ENCODE data around the gene CUTC. TPM values are rescaled to one million over a fixed set of nuclear protein-coding genes. Genes with fewer than 3 reads are reported as not detected.

CUTC gene
- total RNA-seq, 2 donors from 2014 or later = 17.1 to 17.6 TPM

DNA sequence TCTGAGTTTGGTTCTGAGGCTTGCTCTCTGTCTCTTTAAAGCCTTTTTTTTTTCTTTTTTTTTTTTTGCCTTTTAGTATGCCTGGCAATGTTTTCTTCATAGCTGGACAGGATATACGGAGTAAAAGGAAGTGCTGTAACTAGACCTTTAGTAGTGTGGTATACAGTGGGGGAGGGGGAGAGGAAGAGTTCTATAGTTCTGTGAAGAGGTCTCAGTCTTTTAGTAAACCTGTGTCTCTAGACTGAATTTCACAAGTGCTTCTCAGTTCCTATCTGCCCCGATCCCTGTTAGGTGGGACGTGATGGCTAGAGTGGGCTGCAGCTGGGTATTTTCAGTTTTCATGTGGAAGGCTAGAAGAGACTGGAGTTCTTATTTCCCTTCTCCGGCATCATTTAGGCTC, 47.3 kb downstream of the CUTC start:
- no peak for ATAC-seq
- no peak overlapping the region for H3K27ac Mint-ChIP-seq
- H3K4me3 Mint-ChIP-seq = no peak overlapping the region
- no peaks in the 10 kb centered on the region for H3K4me1 Mint-ChIP-seq
- no peak for DNase-seq
- H3K36me3 Mint-ChIP-seq (ENCODE audit: low read depth) = peaks cover 6% of the 10 kb centered on the region
- no peaks in the 10 kb centered on the region for H3K27me3 Mint-ChIP-seq
- no peaks in the 10 kb centered on the region for H3K9me3 ChIP-seq (ENCODE audit: control insufficient read depth, low read length, poor library complexity, severe bottlenecking)

GRCh38 chr10:99781734-99782429, 49.8 kb downstream of the CUTC start:
- Mint-ChIP-seq H3K4me3 (no peak overlapping the region), H3K27ac (no peak overlapping the region), H3K36me3 (ENCODE audit: low read depth) (peaks cover 6% of the 10 kb centered on the region), H3K4me1 (no peaks in the 10 kb centered on the region), H3K27me3 (no peaks in the 10 kb centered on the region)
- DNase-seq = no peak
- no peak for ATAC-seq
- H3K9me3 ChIP-seq (ENCODE audit: control insufficient read depth, low read length, poor library complexity, severe bottlenecking) = no peaks in the 10 kb centered on the region

DNA sequence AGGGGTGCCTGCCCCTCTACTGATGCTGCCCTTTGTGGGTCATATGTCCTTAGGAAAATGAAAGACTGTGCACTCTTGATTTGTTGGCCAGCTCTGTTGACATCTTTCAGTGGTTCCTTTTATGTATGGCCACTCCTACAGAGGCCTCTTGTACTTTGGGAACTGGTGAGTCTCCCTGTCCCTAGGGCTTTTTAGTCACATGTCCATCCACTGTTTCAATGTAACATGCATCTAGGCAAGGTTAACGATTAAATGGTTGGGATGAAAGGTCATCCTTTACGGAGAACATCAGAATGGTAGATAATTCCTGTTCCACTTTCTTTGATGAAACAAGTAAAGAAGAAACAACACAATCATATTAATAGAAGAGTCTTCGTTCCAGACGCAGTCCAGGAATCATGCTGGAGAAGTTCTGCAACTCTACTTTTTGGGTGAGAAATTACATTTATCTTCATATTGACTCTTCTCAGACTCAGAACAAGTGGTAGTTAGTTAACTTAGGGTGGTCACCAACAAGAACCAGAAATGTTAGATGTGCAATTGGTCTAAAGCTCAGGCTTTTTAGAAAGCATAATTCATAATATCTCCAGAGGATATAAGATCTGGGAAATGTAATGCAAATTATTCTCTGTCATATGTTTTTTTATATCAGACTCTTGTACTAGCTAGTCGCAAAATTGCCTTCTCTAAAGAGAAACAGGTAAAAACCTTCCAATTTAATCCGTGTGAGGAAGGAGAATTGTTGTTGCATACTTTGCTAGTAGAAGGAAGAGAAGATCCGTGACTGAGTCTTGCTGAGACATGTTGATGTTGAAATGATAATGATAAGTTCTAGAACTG, 50.6 kb downstream of the CUTC start, which contains the start of gene ABCC2:
Gene ABCC2, plus strand, starts transcription at position 194 of the 840 bp plus-strand sequence. Its CDS starts 205 bp downstream, at position 399.
- H3K9me3 ChIP-seq (ENCODE audit: control insufficient read depth, low read length, poor library complexity, severe bottlenecking) = no peaks in the 10 kb centered on the region
- no peak for ATAC-seq
- H3K36me3 Mint-ChIP-seq (ENCODE audit: low read depth) = peaks cover 6% of the 10 kb centered on the region
- H3K4me1 Mint-ChIP-seq = no peaks in the 10 kb centered on the region
- H3K4me3 Mint-ChIP-seq = no peak within 1 kb of the TSS
- DNase-seq = no peak
- no peak within 1 kb of the TSS for H3K27ac Mint-ChIP-seq
- H3K27me3 Mint-ChIP-seq = no peaks in the 10 kb centered on the region

GRCh38 chr10:99784016-99784726, 52.1 kb downstream of the CUTC start:
- H3K4me3 Mint-ChIP-seq = no peak overlapping the region
- no peak overlapping the region for H3K27ac Mint-ChIP-seq
- ATAC-seq = no peak
- no peaks in the 10 kb centered on the region for H3K4me1 Mint-ChIP-seq
- no peaks in the 10 kb centered on the region for H3K9me3 ChIP-seq (ENCODE audit: control insufficient read depth, low read length, poor library complexity, severe bottlenecking)
- no peak for DNase-seq
- H3K27me3 Mint-ChIP-seq = no peaks in the 10 kb centered on the region
- H3K36me3 Mint-ChIP-seq (ENCODE audit: low read depth) = peaks cover 6% of the 10 kb centered on the region

GRCh38 chr10:99784727-99785441, 52.9 kb downstream of the CUTC start:
- no peak for ATAC-seq
- Mint-ChIP-seq H3K27me3 (no peaks in the 10 kb centered on the region), H3K4me1 (no peaks in the 10 kb centered on the region), H3K36me3 (ENCODE audit: low read depth) (peaks cover 6% of the 10 kb centered on the region), H3K27ac (no peak overlapping the region), H3K4me3 (no peak overlapping the region)
- DNase-seq = no peak
- no peaks in the 10 kb centered on the region for H3K9me3 ChIP-seq (ENCODE audit: control insufficient read depth, low read length, poor library complexity, severe bottlenecking)

DNA sequence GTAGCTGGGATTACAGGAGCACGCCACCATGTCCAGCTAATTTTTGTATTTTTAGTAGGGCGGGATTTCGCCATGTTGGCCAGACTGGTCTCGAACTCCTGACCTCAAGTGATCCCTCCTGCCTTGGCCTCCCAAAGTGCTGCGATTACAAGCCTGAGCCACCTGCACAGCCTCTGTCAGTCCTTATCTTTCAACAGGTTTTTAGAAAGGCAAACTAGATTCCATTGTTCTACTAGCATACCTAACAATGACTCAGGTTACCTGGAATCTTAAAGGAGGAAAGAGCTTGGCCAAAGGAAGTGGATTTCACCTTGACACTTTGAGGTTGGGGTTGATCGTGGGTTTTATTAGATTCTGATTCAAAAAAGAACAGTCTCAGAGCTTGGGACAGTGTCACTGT, 53.6 kb downstream of the CUTC start:
- no peak for ATAC-seq
- H3K9me3 ChIP-seq (ENCODE audit: control insufficient read depth, low read length, poor library complexity, severe bottlenecking) = no peaks in the 10 kb centered on the region
- no peaks in the 10 kb centered on the region for H3K4me1 Mint-ChIP-seq
- H3K36me3 Mint-ChIP-seq (ENCODE audit: low read depth) = peaks cover 6% of the 10 kb centered on the region
- H3K27ac Mint-ChIP-seq = no peak overlapping the region
- no peak for DNase-seq
- no peaks in the 10 kb centered on the region for H3K27me3 Mint-ChIP-seq
- H3K4me3 Mint-ChIP-seq = no peak overlapping the region

- ATAC-seq (no peak), DNase-seq (no peak)
- no peaks in the 10 kb centered on the region for H3K9me3 ChIP-seq (ENCODE audit: control insufficient read depth, low read length, poor library complexity, severe bottlenecking)
- Mint-ChIP-seq H3K36me3 (ENCODE audit: low read depth) (peaks cover 5% of the 10 kb centered on the region), H3K27ac (no peak overlapping the region), H3K27me3 (no peaks in the 10 kb centered on the region), H3K4me3 (no peak overlapping the region), H3K4me1 (no peaks in the 10 kb centered on the region)
These were observed 55.3 kb downstream of the CUTC start for GRCh38 chr10:99787311-99787710.

- no peaks in the 10 kb centered on the region for H3K4me1 Mint-ChIP-seq
- no peak overlapping the region for H3K4me3 Mint-ChIP-seq
- DNase-seq = no peak
- ATAC-seq = no peak
- H3K27ac Mint-ChIP-seq = no peak overlapping the region
- no peaks in the 10 kb centered on the region for H3K9me3 ChIP-seq (ENCODE audit: control insufficient read depth, low read length, poor library complexity, severe bottlenecking)
- H3K27me3 Mint-ChIP-seq = no peaks in the 10 kb centered on the region
- H3K36me3 Mint-ChIP-seq (ENCODE audit: low read depth) = peaks cover 4% of the 10 kb centered on the region
These were observed 55.9 kb downstream of the CUTC start for GRCh38 chr10:99787782-99788445.

GRCh38 chr10:99788598-99789256, 56.7 kb downstream of the CUTC start:
- no peak overlapping the region for H3K27ac Mint-ChIP-seq
- ATAC-seq (no peak), DNase-seq (no peak)
- no peaks in the 10 kb centered on the region for H3K9me3 ChIP-seq (ENCODE audit: control insufficient read depth, low read length, poor library complexity, severe bottlenecking)
- no peaks in the 10 kb centered on the region for H3K4me1 Mint-ChIP-seq
- no peaks in the 10 kb centered on the region for H3K27me3 Mint-ChIP-seq
- H3K4me3 Mint-ChIP-seq = no peak overlapping the region
- peaks cover 7% of the 10 kb centered on the region for H3K36me3 Mint-ChIP-seq (ENCODE audit: low read depth)

DNA sequence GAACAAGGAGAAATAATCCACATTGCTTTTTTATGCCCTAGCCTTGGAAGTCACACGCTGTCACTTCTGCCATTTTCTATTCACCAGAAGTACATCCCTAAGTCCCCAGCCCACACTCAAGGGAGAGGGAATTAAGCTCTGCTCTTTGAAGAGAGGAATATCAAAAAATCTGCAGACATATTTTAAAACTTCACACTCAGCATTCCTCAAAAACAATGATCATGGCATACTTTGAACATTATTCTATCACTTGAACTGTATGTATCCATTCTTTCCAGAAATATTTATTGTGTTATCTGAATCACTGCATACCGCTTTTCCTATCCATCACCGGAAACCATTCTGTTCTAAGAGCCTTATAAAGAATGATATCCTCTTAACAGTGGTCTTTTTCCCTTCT, 59.8 kb downstream of the CUTC start:
- H3K9me3 ChIP-seq (ENCODE audit: control insufficient read depth, low read length, poor library complexity, severe bottlenecking) = no peaks in the 10 kb centered on the region
- Mint-ChIP-seq H3K4me1 (no peaks in the 10 kb centered on the region), H3K27ac (no peak overlapping the region), H3K27me3 (no peaks in the 10 kb centered on the region), H3K36me3 (ENCODE audit: low read depth) (peaks cover 14% of the 10 kb centered on the region), H3K4me3 (no peak overlapping the region)
- ATAC-seq = no peak
- no peak for DNase-seq

- H3K4me1 Mint-ChIP-seq = no peaks in the 10 kb centered on the region
- no peak for DNase-seq
- no peaks in the 10 kb centered on the region for H3K27me3 Mint-ChIP-seq
- ATAC-seq = no peak
- H3K27ac Mint-ChIP-seq = no peak overlapping the region
- peaks cover 17% of the 10 kb centered on the region for H3K36me3 Mint-ChIP-seq (ENCODE audit: low read depth)
- H3K9me3 ChIP-seq (ENCODE audit: control insufficient read depth, low read length, poor library complexity, severe bottlenecking) = no peaks in the 10 kb centered on the region
- no peak overlapping the region for H3K4me3 Mint-ChIP-seq
These were observed 61.8 kb downstream of the CUTC start for GRCh38 chr10:99793819-99794218.

DNA sequence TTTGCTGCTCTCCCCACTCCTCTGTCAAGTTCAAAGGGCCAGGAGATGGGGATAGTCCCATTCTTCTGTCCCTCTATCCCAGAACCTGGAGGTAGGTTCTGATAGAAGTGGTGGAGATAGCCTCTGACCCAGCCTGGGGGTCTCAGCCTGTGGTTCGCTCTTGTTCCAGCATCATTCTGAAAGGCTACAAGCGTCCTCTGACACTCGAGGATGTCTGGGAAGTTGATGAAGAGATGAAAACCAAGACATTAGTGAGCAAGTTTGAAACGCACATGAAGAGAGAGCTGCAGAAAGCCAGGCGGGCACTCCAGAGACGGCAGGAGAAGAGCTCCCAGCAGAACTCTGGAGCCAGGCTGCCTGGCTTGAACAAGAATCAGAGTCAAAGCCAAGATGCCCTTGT, 64.9 kb downstream of the CUTC start:
- no peak for DNase-seq
- Mint-ChIP-seq H3K27me3 (no peaks in the 10 kb centered on the region), H3K27ac (no peak overlapping the region), H3K36me3 (ENCODE audit: low read depth) (peaks cover 17% of the 10 kb centered on the region), H3K4me1 (no peaks in the 10 kb centered on the region), H3K4me3 (no peak overlapping the region)
- ATAC-seq = no peak
- no peaks in the 10 kb centered on the region for H3K9me3 ChIP-seq (ENCODE audit: control insufficient read depth, low read length, poor library complexity, severe bottlenecking)

Measured in T-helper 17 cell (primary cell).